AG09309 (cell line): ENCODE measurements around the gene SMARCC2.
A peak's percentile ranks its signal among the peaks of the same experiment; 100 is the strongest.

Experiments used
- DNase-seq: peaks from one replicate; pipeline ENCODE4 v3.0.0-alpha.2; 2010; ENCODE audit warnings: low read depth
- H3K4me3 ChIP-seq: 2 replicates; pipeline ENCODE4 v1.5.1; 2011; ENCODE audit warnings: mild to moderate bottlenecking, low read depth, low read length, moderate library complexity; ENCODE audit not compliant: control insufficient read depth
- TF ChIP-seq, protein P1 (sequence below): IDR thresholded peaks from 2 replicates; pipeline ENCODE4 v1.5.1; 2011; ENCODE audit warnings: mild to moderate bottlenecking, low read depth, low read length, inconsistent platforms; ENCODE audit not compliant: insufficient read depth, control insufficient read depth; ENCODE audit errors: missing control alignments

The SMARCC2 gene

DNA sequence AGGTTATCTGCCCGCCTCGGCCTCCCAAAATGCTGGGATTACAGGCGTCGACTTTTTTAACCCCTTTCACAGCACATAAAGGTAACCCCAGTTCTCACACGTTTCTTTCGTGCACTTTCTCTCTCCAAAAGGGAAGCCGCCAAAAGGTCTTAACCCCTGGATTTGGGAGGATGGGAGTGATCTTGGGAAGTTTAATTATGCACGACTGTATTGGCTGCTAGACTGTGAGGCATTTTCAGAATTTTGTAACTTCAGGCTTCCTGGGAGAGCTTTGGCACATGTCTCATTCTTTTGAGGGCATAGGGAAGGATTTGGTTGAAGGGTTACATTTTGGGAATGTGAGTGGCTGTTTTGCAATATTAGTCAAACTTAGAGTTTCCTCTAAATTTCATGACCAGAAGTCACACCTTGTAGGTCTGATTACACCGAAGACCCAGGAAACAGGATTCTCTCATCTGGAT, 1.4 kb upstream of the SMARCC2 start:
- no peak for DNase-seq
- TF ChIP-seq, protein P1, sequence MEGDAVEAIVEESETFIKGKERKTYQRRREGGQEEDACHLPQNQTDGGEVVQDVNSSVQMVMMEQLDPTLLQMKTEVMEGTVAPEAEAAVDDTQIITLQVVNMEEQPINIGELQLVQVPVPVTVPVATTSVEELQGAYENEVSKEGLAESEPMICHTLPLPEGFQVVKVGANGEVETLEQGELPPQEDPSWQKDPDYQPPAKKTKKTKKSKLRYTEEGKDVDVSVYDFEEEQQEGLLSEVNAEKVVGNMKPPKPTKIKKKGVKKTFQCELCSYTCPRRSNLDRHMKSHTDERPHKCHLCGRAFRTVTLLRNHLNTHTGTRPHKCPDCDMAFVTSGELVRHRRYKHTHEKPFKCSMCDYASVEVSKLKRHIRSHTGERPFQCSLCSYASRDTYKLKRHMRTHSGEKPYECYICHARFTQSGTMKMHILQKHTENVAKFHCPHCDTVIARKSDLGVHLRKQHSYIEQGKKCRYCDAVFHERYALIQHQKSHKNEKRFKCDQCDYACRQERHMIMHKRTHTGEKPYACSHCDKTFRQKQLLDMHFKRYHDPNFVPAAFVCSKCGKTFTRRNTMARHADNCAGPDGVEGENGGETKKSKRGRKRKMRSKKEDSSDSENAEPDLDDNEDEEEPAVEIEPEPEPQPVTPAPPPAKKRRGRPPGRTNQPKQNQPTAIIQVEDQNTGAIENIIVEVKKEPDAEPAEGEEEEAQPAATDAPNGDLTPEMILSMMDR, result no peak

DNA sequence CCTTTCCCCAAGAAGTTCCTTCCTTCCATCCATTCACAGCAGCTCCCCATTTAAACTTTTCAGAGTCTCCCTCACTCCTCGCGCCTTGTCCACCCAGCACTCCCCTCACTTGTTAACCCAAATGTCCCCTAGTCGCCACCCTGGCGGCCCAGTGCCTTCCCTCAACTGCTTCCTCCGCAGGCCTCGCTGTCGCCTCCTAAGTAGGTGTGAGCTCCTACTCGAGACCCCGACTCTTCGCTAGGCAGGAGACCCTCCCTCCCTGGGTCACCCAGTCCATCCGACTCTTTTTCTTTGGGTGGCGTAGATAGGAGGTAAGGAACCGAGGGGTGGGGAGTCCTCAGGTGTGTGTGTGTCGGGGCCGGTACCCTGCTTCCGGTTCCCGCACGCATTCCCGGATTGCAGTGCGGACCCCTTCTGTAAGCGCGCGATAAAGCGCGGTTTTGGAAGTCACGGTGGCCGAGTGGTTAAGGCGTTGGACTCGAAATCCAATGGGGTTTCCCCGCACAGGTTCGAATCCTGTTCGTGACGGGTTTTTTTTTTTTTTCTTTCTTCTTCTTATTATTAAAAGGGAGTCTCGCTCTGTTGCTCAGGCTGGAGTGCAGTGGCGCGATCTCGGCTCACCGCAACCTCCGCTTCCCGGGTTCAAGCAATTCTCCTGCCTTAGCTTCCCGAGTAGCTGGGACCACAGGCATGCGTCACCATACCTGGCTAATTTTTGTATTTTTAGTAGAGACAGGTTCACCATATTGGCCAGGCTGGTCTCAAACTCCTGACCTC, 823 bp upstream of the SMARCC2 start:
- DNase-seq, result peak; percentile 35

More for the DNA sequence above, 1.4 kb upstream of the SMARCC2 start:
- no peak overlapping the region for H3K4me3 ChIP-seq

GRCh38 chr12:56188778-56189098, 545 bp downstream of the SMARCC2 start:
- TF ChIP-seq, protein P1, result no peak
- DNase-seq, result no peak
- peak overlapping the region; percentile 81 for H3K4me3 ChIP-seq

More for the DNA sequence above, 823 bp upstream of the SMARCC2 start:
- TF ChIP-seq, protein P1, result no peak
- peak overlapping the region; percentile 92 for H3K4me3 ChIP-seq

DNA sequence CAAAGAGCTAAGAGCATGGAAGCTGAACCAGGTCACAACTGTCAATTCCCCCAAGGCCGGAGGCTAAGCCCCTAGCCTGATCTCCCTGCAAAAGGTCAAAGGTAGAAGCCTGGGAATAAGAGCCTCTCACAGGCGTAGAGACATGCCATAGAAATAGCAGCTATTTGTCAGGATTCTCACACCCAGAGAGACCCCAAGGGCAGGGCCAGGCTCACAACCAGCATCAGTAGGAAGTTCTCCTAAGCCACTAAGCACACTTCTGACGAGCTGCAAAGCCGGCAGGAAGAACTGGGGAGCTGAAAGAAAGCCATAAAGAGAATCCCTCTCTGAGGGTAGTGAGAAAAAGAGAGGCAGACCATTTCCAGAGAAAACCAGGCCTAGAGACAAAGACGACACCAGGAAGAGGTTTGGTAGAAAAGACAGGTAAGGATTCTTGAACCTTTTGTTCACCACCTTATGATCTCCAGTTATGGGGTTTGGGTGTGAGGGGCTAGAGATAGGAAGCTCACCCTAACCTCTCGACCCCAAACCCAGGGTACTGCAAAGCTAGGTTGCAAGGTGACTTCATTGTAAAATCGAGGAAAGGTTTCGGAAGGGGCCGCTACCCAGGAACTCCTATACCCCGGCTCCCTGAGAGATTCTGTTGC, 1.0 kb downstream of the SMARCC2 start:
- TF ChIP-seq, protein P1, result no peak
- H3K4me3 ChIP-seq, result peak overlapping the region; percentile 81
- DNase-seq, result no peak

DNA sequence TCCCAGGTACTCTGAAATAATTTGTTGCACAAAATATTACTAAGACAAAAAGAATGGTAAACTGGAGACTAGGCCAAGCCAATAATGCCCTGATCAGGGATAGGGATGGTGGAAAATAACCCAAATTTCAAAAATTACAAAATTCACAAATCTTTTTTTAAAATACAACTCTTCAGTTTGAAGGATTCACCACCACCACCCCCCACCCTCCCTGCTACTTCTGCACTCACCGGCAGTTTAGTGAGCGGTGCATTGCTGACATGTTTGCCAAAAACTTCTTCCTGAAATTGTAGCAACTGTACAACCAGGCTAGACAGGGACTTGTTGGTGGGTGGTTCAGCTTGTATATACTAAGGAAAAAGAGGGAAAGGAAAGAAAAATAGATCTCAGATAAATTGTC, 2.3 kb downstream of the SMARCC2 start:
- DNase-seq, result no peak
- TF ChIP-seq, protein P1, result no peak
- H3K4me3 ChIP-seq, result no peak overlapping the region

- H3K4me3 ChIP-seq, result no peak overlapping the region
- no peak for DNase-seq
- TF ChIP-seq, protein P1, result no peak
Measured at GRCh38 chr12:56178347-56178746, 10.9 kb downstream of the SMARCC2 start.
